Esophagus (tissue), 2 donors: Measurements from ENCODE around the gene INCA1. TPM values are rescaled to one million over a fixed set of nuclear protein-coding genes. Genes with fewer than 3 reads are reported as not detected.

ENCODE experiments used
- H3K27ac ChIP-seq, 2 donors: one replicate each; pipeline ENCODE4 v1.5.1; 2013; ENCODE audit warnings: low read depth in 2 of 2, mild to moderate bottlenecking in 2 of 2, inconsistent platforms in 1 of 2, low read length in 1 of 2, moderate library complexity in 1 of 2
- H3K27me3 ChIP-seq, 2 donors: one replicate each; pipeline ENCODE4 v1.6.1; 2013; ENCODE audit warnings: low read length in 2 of 2, control low read depth in 1 of 2, mild to moderate bottlenecking in 1 of 2; ENCODE audit not compliant: insufficient read depth in 2 of 2, control insufficient read depth in 1 of 2
- H3K36me3 ChIP-seq, 2 donors: one replicate each; pipeline ENCODE4 v1.6.1; 2013; ENCODE audit warnings: low read length in 1 of 2; ENCODE audit not compliant: control insufficient read depth in 2 of 2, insufficient read depth in 2 of 2
- H3K4me1 ChIP-seq, 2 donors: one replicate each; pipeline ENCODE4 v1.6.1; 2013; ENCODE audit warnings: low read length in 1 of 2; ENCODE audit not compliant: control insufficient read depth in 2 of 2, insufficient read depth in 2 of 2
- H3K4me3 ChIP-seq, 2 donors: one replicate each; pipeline ENCODE4 v1.5.1; 2013; ENCODE audit warnings: low read length in 2 of 2, mild to moderate bottlenecking in 2 of 2, low read depth in 1 of 2, moderate library complexity in 1 of 2
- H3K9me3 ChIP-seq, 2 donors: one replicate each; pipeline ENCODE4 v1.6.1; 2013; ENCODE audit warnings: mild to moderate bottlenecking in 2 of 2, low read depth in 1 of 2, low read length in 1 of 2, moderate library complexity in 1 of 2; ENCODE audit not compliant: control insufficient read depth in 2 of 2, insufficient read depth in 1 of 2
- WGBS, 2 donors: extraction: QIAGEN DNeasy Blood & Tissue Kit; methylation state at CpG; one replicate each; pipeline ENCODE4 v1.1.7; 2013; 5-methylcytosine and 5-hydroxymethylcytosine counted together
- polyA plus RNA-seq, 2 donors: library from polyadenylated mRNA; stranded (reverse); fragments of 200-250 nt; gene quantifications; one replicate each; pipeline ENCODE4 v1.2.3, GENCODE V29; 2013
- donor health status: healthy with polysubstance abuse.
- donor health status: Bipolar disorder and iron deficiency.

Gene INCA1
- polyA plus RNA-seq, 2 donors = 0.67 to 1.2 TPM

GRCh38 chr17:5019475-5019956 lies 22.2 kb upstream of the INCA1 start:
- no peak overlapping the region for H3K4me3 ChIP-seq
- no peaks in the 10 kb centered on the region for H3K4me1 ChIP-seq
- H3K27me3 ChIP-seq = no peaks in the 10 kb centered on the region
- peaks cover 7 to 51% of the 10 kb centered on the region in 2 donors for H3K36me3 ChIP-seq
- no peak overlapping the region for H3K27ac ChIP-seq
- WGBS, 2 donors = 33 to 45% methylated on average over 1 of the region's 1 CpG
- H3K9me3 ChIP-seq = no peaks in the 10 kb centered on the region

GRCh38 chr17:5014357-5014756 lies 17.0 kb upstream of the INCA1 start:
- H3K9me3 ChIP-seq = no peaks in the 10 kb centered on the region
- H3K4me1 ChIP-seq = no peaks in the 10 kb centered on the region
- peaks cover 5 to 38% of the 10 kb centered on the region in 2 donors for H3K36me3 ChIP-seq
- H3K27me3 ChIP-seq = no peaks in the 10 kb centered on the region
- no peak overlapping the region for H3K27ac ChIP-seq
- no peak overlapping the region for H3K4me3 ChIP-seq
- 82 to 83% methylated on average over 4 of the region's 4 CpGs for WGBS, 2 donors

GRCh38 chr17:5011928-5012327 lies 14.6 kb upstream of the INCA1 start:
- H3K36me3 ChIP-seq = peaks cover 16 to 48% of the 10 kb centered on the region in 2 donors
- WGBS, 2 donors = 74 to 76% methylated on average over 6 of the region's 6 CpGs
- H3K9me3 ChIP-seq = no peaks in the 10 kb centered on the region
- H3K4me3 ChIP-seq = no peak overlapping the region
- no peaks in the 10 kb centered on the region for H3K27me3 ChIP-seq
- H3K4me1 ChIP-seq = no peaks in the 10 kb centered on the region
- H3K27ac ChIP-seq = no peak overlapping the region

- H3K36me3 ChIP-seq = peaks cover 34 to 59% of the 10 kb centered on the region in 2 donors
- peaks cover 8 to 13% of the 10 kb centered on the region in 2 donors for H3K4me1 ChIP-seq
- H3K4me3 ChIP-seq = no peak overlapping the region
- no peaks in the 10 kb centered on the region for H3K9me3 ChIP-seq
- WGBS, 2 donors = 92 to 93% methylated on average over 18 of the region's 18 CpGs
- no peak overlapping the region for H3K27ac ChIP-seq
- H3K27me3 ChIP-seq = no peaks in the 10 kb centered on the region
These were observed 6.0 kb upstream of the INCA1 start for GRCh38 chr17:5003214-5003867.

- Histone ChIP-seq H3K27me3 (no peaks in the 10 kb centered on the region), H3K27ac (no peak overlapping the region), H3K9me3 (no peaks in the 10 kb centered on the region), H3K4me3 (no peak overlapping the region), H3K36me3 (peaks cover 28 to 49% of the 10 kb centered on the region in 2 donors), H3K4me1 (peaks cover 8 to 13% of the 10 kb centered on the region in 2 donors)
- 91 to 94% methylated on average over 20 of the region's 20 CpGs for WGBS, 2 donors
These were observed 4.9 kb upstream of the INCA1 start for GRCh38 chr17:5002121-5002788.

- 60 to 70% methylated on average over 11 of the region's 11 CpGs for whole genome bisulfite sequencing, 2 donors
- peak overlapping the region in 1 of 2 donors; percentile 8 for H3K27ac ChIP-seq
- H3K9me3 ChIP-seq = no peaks in the 10 kb centered on the region
- peaks cover 22 to 43% of the 10 kb centered on the region in 2 donors for H3K36me3 ChIP-seq
- no peaks in the 10 kb centered on the region for H3K27me3 ChIP-seq
- peaks cover 14 to 18% of the 10 kb centered on the region in 2 donors for H3K4me1 ChIP-seq
- peak overlapping the region; percentile 6 to 84 for H3K4me3 ChIP-seq
These were observed 2.9 kb upstream of the INCA1 start for GRCh38 chr17:5000237-5000639.

GRCh38 chr17:4999430-5000093 lies 2.2 kb upstream of the INCA1 start:
- H3K36me3 ChIP-seq = peaks cover 18 to 36% of the 10 kb centered on the region in 2 donors
- peaks cover 14 to 18% of the 10 kb centered on the region in 2 donors for H3K4me1 ChIP-seq
- peak overlapping the region; percentile 84 to 86 for H3K4me3 ChIP-seq
- H3K27me3 ChIP-seq = no peaks in the 10 kb centered on the region
- H3K9me3 ChIP-seq = no peaks in the 10 kb centered on the region
- H3K27ac ChIP-seq = peak overlapping the region; percentile 4 to 97
- WGBS, 2 donors = 56 to 73% methylated on average over 12 of the region's 12 CpGs

GRCh38 chr17:4998732-4999429 lies 1.6 kb upstream of the INCA1 start:
- no peaks in the 10 kb centered on the region for H3K27me3 ChIP-seq
- peak overlapping the region; percentile 4 to 97 for H3K27ac ChIP-seq
- H3K36me3 ChIP-seq = peaks cover 11 to 29% of the 10 kb centered on the region in 2 donors
- 11 to 19% methylated on average over 14 of the region's 14 CpGs for WGBS, 2 donors
- peaks cover 14 to 18% of the 10 kb centered on the region in 2 donors for H3K4me1 ChIP-seq
- H3K9me3 ChIP-seq = no peaks in the 10 kb centered on the region
- H3K4me3 ChIP-seq = peak overlapping the region; percentile 84 to 86
